ENCODE measurements around the gene GPR37L1. TPM values are rescaled to one million over a fixed set of nuclear protein-coding genes. Genes with fewer than 3 reads are reported as not detected.

Gene GPR37L1
- total RNA-seq, 2 donors from 2014 or later: not detected

- H3K36me3 Mint-ChIP-seq (ENCODE audit: low read depth): peaks cover 11% of the 10 kb centered on the region
- peak overlapping the region; percentile 98 for H3K27ac Mint-ChIP-seq
- peaks cover 67% of the 10 kb centered on the region for H3K4me1 Mint-ChIP-seq
- DNase-seq (no peak), ATAC-seq (no peak)
- H3K27me3 Mint-ChIP-seq: no peaks in the 10 kb centered on the region
- peak overlapping the region; percentile 64 for H3K4me3 Mint-ChIP-seq
- no peaks in the 10 kb centered on the region for H3K9me3 ChIP-seq (ENCODE audit: control insufficient read depth, low read length, poor library complexity, severe bottlenecking)
These were observed 35.2 kb downstream of the GPR37L1 start for GRCh38 chr1:202157945-202158344.

- H3K9me3 ChIP-seq (ENCODE audit: control insufficient read depth, low read length, poor library complexity, severe bottlenecking): no peaks in the 10 kb centered on the region
- Mint-ChIP-seq H3K36me3 (ENCODE audit: low read depth) (peaks cover 7% of the 10 kb centered on the region), H3K4me1 (peaks cover 69% of the 10 kb centered on the region), H3K27ac (peak overlapping the region; percentile 98), H3K4me3 (peak overlapping the region; percentile 97), H3K27me3 (no peaks in the 10 kb centered on the region)
- ATAC-seq (no peak), DNase-seq (no peak)
These were observed 36.3 kb downstream of the GPR37L1 start for GRCh38 chr1:202158810-202159533.

GRCh38 chr1:202159534-202160371 is 37.0 kb downstream of the GPR37L1 start:
- H3K9me3 ChIP-seq (ENCODE audit: control insufficient read depth, low read length, poor library complexity, severe bottlenecking): no peaks in the 10 kb centered on the region
- DNase-seq (no peak), ATAC-seq (peak; percentile 29)
- peaks cover 5% of the 10 kb centered on the region for H3K36me3 Mint-ChIP-seq (ENCODE audit: low read depth)
- no peaks in the 10 kb centered on the region for H3K27me3 Mint-ChIP-seq
- peaks cover 72% of the 10 kb centered on the region for H3K4me1 Mint-ChIP-seq
- peak overlapping the region; percentile 97 for H3K4me3 Mint-ChIP-seq
- H3K27ac Mint-ChIP-seq: peak overlapping the region; percentile 98

- peak; percentile 66 for ATAC-seq
- Mint-ChIP-seq H3K27me3 (no peaks in the 10 kb centered on the region), H3K27ac (peak within 1 kb of the TSS; percentile 98), H3K4me3 (peak within 1 kb of the TSS; percentile 97), H3K4me1 (peaks cover 70% of the 10 kb centered on the region), H3K36me3 (ENCODE audit: low read depth) (peaks cover 3% of the 10 kb centered on the region)
- peak; percentile 56 to 62 (median 57) for DNase-seq
- no peaks in the 10 kb centered on the region for H3K9me3 ChIP-seq (ENCODE audit: control insufficient read depth, low read length, poor library complexity, severe bottlenecking)
These were observed 37.7 kb downstream of the GPR37L1 start, which contains the start of gene PTPN7 for GRCh38 chr1:202160377-202160940. Gene PTPN7 (minus strand): TSS chr1:202160602. CDS start chr1:202159402, 1,200 bp downstream.

- DNase-seq (no peak), ATAC-seq (no peak)
- peaks cover 3% of the 10 kb centered on the region for H3K36me3 Mint-ChIP-seq (ENCODE audit: low read depth)
- peaks cover 67% of the 10 kb centered on the region for H3K4me1 Mint-ChIP-seq
- peak overlapping the region; percentile 98 for H3K27ac Mint-ChIP-seq
- H3K4me3 Mint-ChIP-seq: peak overlapping the region; percentile 97
- H3K9me3 ChIP-seq (ENCODE audit: control insufficient read depth, low read length, poor library complexity, severe bottlenecking): no peaks in the 10 kb centered on the region
- no peaks in the 10 kb centered on the region for H3K27me3 Mint-ChIP-seq
These were observed 38.7 kb downstream of the GPR37L1 start for GRCh38 chr1:202161151-202162046.

- H3K9me3 ChIP-seq (ENCODE audit: control insufficient read depth, low read length, poor library complexity, severe bottlenecking): no peaks in the 10 kb centered on the region
- H3K27ac Mint-ChIP-seq: peak overlapping the region; percentile 98
- H3K4me1 Mint-ChIP-seq: peaks cover 70% of the 10 kb centered on the region
- DNase-seq (peak in 1 of 3 donors; percentile 43), ATAC-seq (no peak)
- H3K27me3 Mint-ChIP-seq: no peaks in the 10 kb centered on the region
- peak overlapping the region; percentile 97 for H3K4me3 Mint-ChIP-seq
- H3K36me3 Mint-ChIP-seq (ENCODE audit: low read depth): peaks cover 3% of the 10 kb centered on the region
These were observed 39.3 kb downstream of the GPR37L1 start for GRCh38 chr1:202162047-202162417.

GRCh38 chr1:202162418-202163280 is 39.9 kb downstream of the GPR37L1 start:
- Mint-ChIP-seq H3K4me3 (peak overlapping the region; percentile 97), H3K27me3 (no peaks in the 10 kb centered on the region), H3K4me1 (peaks cover 73% of the 10 kb centered on the region), H3K36me3 (ENCODE audit: low read depth) (peaks cover 3% of the 10 kb centered on the region), H3K27ac (peak overlapping the region; percentile 98)
- no peak for DNase-seq
- ATAC-seq: no peak
- H3K9me3 ChIP-seq (ENCODE audit: control insufficient read depth, low read length, poor library complexity, severe bottlenecking): no peaks in the 10 kb centered on the region

- Mint-ChIP-seq H3K27ac (peak overlapping the region; percentile 98), H3K27me3 (no peaks in the 10 kb centered on the region), H3K36me3 (ENCODE audit: low read depth) (peaks cover 3% of the 10 kb centered on the region), H3K4me3 (peak overlapping the region; percentile 97), H3K4me1 (peaks cover 65% of the 10 kb centered on the region)
- no peak for DNase-seq
- no peak for ATAC-seq
- no peaks in the 10 kb centered on the region for H3K9me3 ChIP-seq (ENCODE audit: control insufficient read depth, low read length, poor library complexity, severe bottlenecking)
These were observed 40.9 kb downstream of the GPR37L1 start for GRCh38 chr1:202163281-202164270.

- H3K9me3 ChIP-seq (ENCODE audit: control insufficient read depth, low read length, poor library complexity, severe bottlenecking): no peaks in the 10 kb centered on the region
- H3K27ac Mint-ChIP-seq: peak overlapping the region; percentile 98
- ATAC-seq (peak; percentile 89), DNase-seq (peak; percentile 64 to 77 (median 68))
- peaks cover 56% of the 10 kb centered on the region for H3K4me1 Mint-ChIP-seq
- peaks cover 2% of the 10 kb centered on the region for H3K36me3 Mint-ChIP-seq (ENCODE audit: low read depth)
- H3K4me3 Mint-ChIP-seq: peak overlapping the region; percentile 97
- H3K27me3 Mint-ChIP-seq: no peaks in the 10 kb centered on the region
These were observed 41.7 kb downstream of the GPR37L1 start for GRCh38 chr1:202164271-202165037.

GRCh38 chr1:202165267-202165941 is 42.7 kb downstream of the GPR37L1 start:
- Mint-ChIP-seq H3K27me3 (no peaks in the 10 kb centered on the region), H3K36me3 (ENCODE audit: low read depth) (no peaks in the 10 kb centered on the region), H3K4me1 (peaks cover 52% of the 10 kb centered on the region), H3K4me3 (peak overlapping the region; percentile 97), H3K27ac (peak overlapping the region; percentile 98)
- ATAC-seq (peak; percentile 3), DNase-seq (no peak)
- no peaks in the 10 kb centered on the region for H3K9me3 ChIP-seq (ENCODE audit: control insufficient read depth, low read length, poor library complexity, severe bottlenecking)
